ENCODE measurements around the gene SPATA32. TPM values are rescaled to one million over a fixed set of nuclear protein-coding genes. Genes with fewer than 3 reads are reported as not detected.
A peak's percentile ranks its signal among the peaks of the same experiment; 100 is the strongest.

The SPATA32 gene
- total and polyA plus RNA-seq, 7 donors, result 0.07 TPM; not detected in 6

- Histone ChIP-seq H3K27ac (peak overlapping the region; percentile 55 to 75 (median 63)), H3K9me3 (no peaks in the 10 kb centered on the region), H3K36me3 (no peaks in the 10 kb centered on the region), H3K27me3 (peaks cover 7 to 31% (median 18%) of the 10 kb centered on the region in 3 donors), H3K4me3 (peak overlapping the region in 3 of 4 donors; percentile 56 to 57 (median 56)), H3K4me1 (peaks cover 0 to 22% (median 14%) of the 10 kb centered on the region in 4 donors)
- WGBS, 2 donors, result 10 to 19% methylated on average over 33 of the region's 33 CpGs
- TF ChIP-seq EP300 (IDR thresholded peaks at IDR 0.05), result no peak
- no peak for TF ChIP-seq POLR2A (IDR thresholded peaks at IDR 0.05)
- no peak for TF ChIP-seq CTCF (IDR thresholded peaks at IDR 0.05)
- no peak for TF ChIP-seq POLR2AphosphoS5 (IDR thresholded peaks at IDR 0.05)
- no peak for DNase-seq
- intact Hi-C loops (cut with DNase I), result loop anchor here (5.0 kb wide), 1 partner anchor 95 kb away; the partner anchor contains the start of gene MAP3K14
Observed at GRCh38 chr17:45222289-45222995, 39.5 kb downstream of the SPATA32 start.

GRCh38 chr17:45222014-45222288 is 39.9 kb downstream of the SPATA32 start:
- Histone ChIP-seq H3K27ac (peak overlapping the region; percentile 55 to 75 (median 63)), H3K27me3 (peaks cover 7 to 31% (median 18%) of the 10 kb centered on the region in 3 donors), H3K4me3 (peak overlapping the region; percentile 21 to 57 (median 56)), H3K4me1 (peaks cover 0 to 20% (median 14%) of the 10 kb centered on the region in 4 donors), H3K9me3 (no peaks in the 10 kb centered on the region), H3K36me3 (no peaks in the 10 kb centered on the region)
- DNase-seq, result no peak
- TF ChIP-seq CTCF (IDR thresholded peaks at IDR 0.05) (no peak), POLR2AphosphoS5 (IDR thresholded peaks at IDR 0.05) (no peak), POLR2A (IDR thresholded peaks at IDR 0.05) (no peak), EP300 (IDR thresholded peaks at IDR 0.05) (no peak)
- 0 to 1% methylated on average over 38 of the region's 38 CpGs for WGBS, 2 donors
- intact Hi-C loops (cut with DNase I), result loop anchor here (5.0 kb wide), 1 partner anchor 95 kb away; the partner anchor contains the start of gene MAP3K14

- Histone ChIP-seq H3K9me3 (no peaks in the 10 kb centered on the region), H3K27ac (peak within 1 kb of the TSS; percentile 55 to 75 (median 63)), H3K4me3 (peak within 1 kb of the TSS; percentile 21 to 57 (median 56)), H3K36me3 (no peaks in the 10 kb centered on the region), H3K4me1 (peaks cover 0 to 20% (median 14%) of the 10 kb centered on the region in 4 donors), H3K27me3 (peaks cover 7 to 31% (median 18%) of the 10 kb centered on the region in 3 donors)
- DNase-seq, result no peak
- TF ChIP-seq POLR2A (IDR thresholded peaks at IDR 0.05) (no peak), POLR2AphosphoS5 (IDR thresholded peaks at IDR 0.05) (no peak), CTCF (IDR thresholded peaks at IDR 0.05) (no peak), EP300 (IDR thresholded peaks at IDR 0.05) (no peak)
- 2 to 4% methylated on average over 98 of the region's 98 CpGs for WGBS, 2 donors
- intact Hi-C loops (cut with DNase I), result loop anchor here (5.0 kb wide), 1 partner anchor 96 kb away; the partner anchor contains the start of gene MAP3K14
Observed at GRCh38 chr17:45221081-45222013, 40.5 kb downstream of the SPATA32 start, which contains the start of gene FMNL1. FMNL1 (plus strand) TSS chr17:45221885; CDS start chr17:45222125, 240 bp downstream.

- Histone ChIP-seq H3K9me3 (no peaks in the 10 kb centered on the region), H3K36me3 (no peaks in the 10 kb centered on the region), H3K4me3 (no peak overlapping the region), H3K27me3 (peaks cover 7 to 31% (median 18%) of the 10 kb centered on the region in 3 donors), H3K4me1 (peaks cover 0 to 20% (median 14%) of the 10 kb centered on the region in 4 donors), H3K27ac (no peak overlapping the region)
- no peak for TF ChIP-seq POLR2AphosphoS5 (IDR thresholded peaks at IDR 0.05)
- no peak for TF ChIP-seq EP300 (IDR thresholded peaks at IDR 0.05)
- no peak for DNase-seq
- WGBS, 2 donors, result 78 to 81% methylated on average over 3 of the region's 3 CpGs
- intact Hi-C loops (cut with DNase I), result loop anchor here (5.0 kb wide), 1 partner anchor 97 kb away; the partner anchor contains the start of gene MAP3K14
Observed at GRCh38 chr17:45220079-45220478, 41.8 kb downstream of the SPATA32 start.

Data from sigmoid colon (tissue), 7 donors.